ENCODE results near the gene G0S2. TPM values are rescaled to one million over a fixed set of nuclear protein-coding genes. Genes with fewer than 3 reads are reported as not detected.

G0S2 gene
- total and polyA plus RNA-seq, 10 of the 15 experiments (the other 5 are each of a cell fraction or from before 2014, with no cell fraction given): 0.07 to 0.51 (median 0.23) TPM

GRCh38 chr1:209659909-209660308 lies 15.3 kb upstream of the G0S2 start (continued):
- TF ChIP-seq EP300 (IDR thresholded peaks at IDR 0.05; ENCODE audit: borderline replicate concordance in 1 of 2, control insufficient read depth in 1 of 2, low read depth in 2 of 2, low read length in 2 of 2): 0 out of 4 replicates have a peak, but pooled peaks of 1 of the 2 experiments have one; percentile 43
- no peak for TF ChIP-seq ZNF384 (IDR thresholded peaks at IDR 0.05; ENCODE audit: borderline replicate concordance, low read depth, low read length)
- peak; percentile 92 for TF ChIP-seq NR2F1 (conservative IDR thresholded peaks at IDR 0.05)
- TF ChIP-seq NFIC (IDR thresholded peaks at IDR 0.05; ENCODE audit: low read depth, low read length): peak; percentile 43; the same call in 1 of the 2 replicates
- TF ChIP-seq ATF7 (IDR thresholded peaks at IDR 0.05; ENCODE audit: low read depth): 0 out of 2 replicates have a peak, but pooled peaks have one; percentile 17

GRCh38 chr1:209661071-209661470 lies 14.1 kb upstream of the G0S2 start:
- H3K79me2 ChIP-seq (ENCODE audit: control insufficient read depth, insufficient read depth, low read length): no peaks in the 10 kb centered on the region
- peaks cover 3% of the 10 kb centered on the region; the same call in 1 of the 2 replicates for H3K4me1 ChIP-seq (ENCODE audit: control insufficient read depth, insufficient read depth, low read length)
- no peaks in the 10 kb centered on the region for H4K20me1 ChIP-seq (ENCODE audit: control insufficient read depth, insufficient read depth)
- H2AFZ ChIP-seq (ENCODE audit: control insufficient read depth, low read depth, low read length): no peak overlapping the region
- ChIA-PET CTCF (interaction anchor here (0.5 to 1.7 kb wide), 6 partner anchors 11 to 107 kb away, joined by 3 to 5 read pairs (median 4); no protein-coding TSS in a partner anchor), POLR2A (interaction anchor here (1.0 to 2.9 kb wide), 3 partner anchors 8 to 14 kb away, joined by 5 to 12 read pairs (median 6); partner anchors contain the start of genes G0S2 and LAMB3), RAD21 (ENCODE audit: unreplicated experiment) (interaction anchor here (1.3 to 15.7 kb wide), 2 partner anchors 14 to 50 kb away, joined by 3 to 195 read pairs; partner anchors contain the start of gene G0S2), SMC1A (ENCODE audit: uncharacterized antibody, unreplicated experiment) (interaction anchor here (0.9 to 17.6 kb wide), 3 partner anchors 12 to 21 kb away, joined by 3 to 261 read pairs (median 11); partner anchors contain the start of gene G0S2)
- 35% methylated on average over 1 of the region's 1 CpG for WGBS (ENCODE audit: insufficient coverage, insufficient replicate concordance, low lambda C conversion rate, missing lambda C conversion rate)
- DNase-seq (ENCODE audit: low read depth, low spot score) (no peak), ATAC-seq (no peak), FAIRE-seq (no peak)
- no peaks in the 10 kb centered on the region for H3K36me3 ChIP-seq (ENCODE audit: control insufficient read depth in 2 of 2, insufficient read depth in 2 of 2, low read length in 1 of 2)
- in situ Hi-C loops (cut with MboI): no loop called here
- no TSS peak for BruUV-seq (replicated peaks)
- no peak overlapping the region for H3K27ac ChIP-seq (ENCODE audit: control insufficient read depth, insufficient read depth)
- no peaks in the 10 kb centered on the region for H3K9me3 ChIP-seq (replicated peaks; ENCODE audit: control insufficient read depth, insufficient read depth, low read length)
- H3K4me2 ChIP-seq (ENCODE audit: control insufficient read depth, insufficient read depth): no peak overlapping the region
- no peaks in the 10 kb centered on the region; a peak in 1 of 4 replicates for H3K27me3 ChIP-seq (replicated peaks in 1 of 2; ENCODE audit: control insufficient read depth in 2 of 2, insufficient read depth in 2 of 2, low read length in 1 of 2)
- H3K4me3 ChIP-seq: no peak overlapping the region
- intact Hi-C loops (cut with micrococcal nuclease; ENCODE audit: unreplicated experiment): no loop called here
- H3K9ac ChIP-seq (ENCODE audit: control insufficient read depth, insufficient read depth, low read length): no peak overlapping the region
- TF ChIP-seq SIN3A (IDR thresholded peaks at IDR 0.05; ENCODE audit: low read depth, low read length) (no peak), NR2F1 (conservative IDR thresholded peaks at IDR 0.05) (no peak), MTA3 (IDR thresholded peaks at IDR 0.05; ENCODE audit: borderline replicate concordance, low read length) (no peak), SRF (IDR thresholded peaks at IDR 0.05; ENCODE audit: low read depth in 2 of 2, low read length in 2 of 2) (no peak), SREBF2 (IDR thresholded peaks at IDR 0.05; ENCODE audit: low read length) (no peak), CUX1 (IDR thresholded peaks at IDR 0.05; ENCODE audit: insufficient replicate concordance, low read depth, low read length) (no peak), SMAD5 (IDR thresholded peaks at IDR 0.05; ENCODE audit: low read depth) (no peak), POLR2AphosphoS5 (IDR thresholded peaks at IDR 0.05; ENCODE audit: low read length) (no peak), MLLT1 (IDR thresholded peaks at IDR 0.05) (no peak)

Measured in GM12878 (cell line).